Lower leg skin (tissue), 4 donors: ENCODE data around the gene CACNA2D4. TPM values are rescaled to one million over a fixed set of nuclear protein-coding genes. Genes with fewer than 3 reads are reported as not detected.

Experiments used
- DNase-seq, 2 donors: peaks; one replicate each; pipeline ENCODE4 v3.0.0-alpha.2; 2019; ENCODE audit warnings: low spot score in 2 of 2
- H3K4me3 ChIP-seq: fragments of 200-600 bp; sonication (generic); 2 replicates; pipeline ENCODE4 v1.5.1; 2017; ENCODE audit warnings: mild to moderate bottlenecking, low read depth; ENCODE audit not compliant: poor library complexity, severe bottlenecking
- CTCF ChIP-seq, 3 donors: fragments of 450-650 bp; IDR thresholded peaks; one replicate each; pipeline ENCODE4 v1.5.1; 2016; ENCODE audit warnings: antibody characterized with exemption in 3 of 3, mild to moderate bottlenecking in 3 of 3, moderate library complexity in 2 of 3
- POLR2A ChIP-seq, 2 donors: fragments of 450-650 bp; IDR thresholded peaks; one replicate each; pipeline ENCODE4 v1.6.1; 2016 to 2017; ENCODE audit warnings: antibody characterized with exemption in 2 of 2, mild to moderate bottlenecking in 1 of 2, moderate library complexity in 1 of 2
- WGBS, 2 donors: methylation state at CpG; one replicate each; pipeline ENCODE4 v1.1.5; 2018; 5-methylcytosine and 5-hydroxymethylcytosine counted together
- intact Hi-C: fragments of 100-400 bp; cut with DNase I; formaldehyde crosslinking; loops from one replicate; pipeline ENCODE4 v1.15.0; 2023; ENCODE audit warnings: low total_unique reads
- total RNA-seq, 4 donors: library from RNA; depleted of rRNA; stranded (reverse); fragments of >200 nt; gene quantifications; one replicate each; pipeline ENCODE4 v1.1.0, GENCODE V29; 2016

Gene CACNA2D4
- total RNA-seq, 4 donors from 2014 or later: 2.3 to 4.0 (median 3.1) TPM

DNA sequence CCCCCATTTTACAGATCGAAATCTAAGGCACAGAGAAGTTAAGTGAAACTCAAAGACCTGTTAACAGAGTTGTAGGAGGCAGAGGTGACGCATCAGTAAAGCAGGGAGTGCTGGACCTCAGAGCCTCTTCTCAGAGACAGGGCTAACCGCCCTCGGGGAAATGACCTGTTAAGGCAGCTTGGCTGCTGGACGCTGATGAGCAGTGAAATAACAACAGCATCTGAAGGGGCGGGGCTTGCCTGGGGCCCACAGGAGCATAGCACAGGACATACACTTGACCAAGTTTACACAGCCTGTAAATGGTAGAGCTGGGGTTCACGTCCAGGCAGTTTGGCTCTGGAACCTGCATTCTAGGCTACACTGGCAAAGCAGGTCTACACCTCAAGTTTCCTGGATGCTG lies 58.8 kb downstream of the CACNA2D4 start:
- peak in 1 of 2 donors; percentile 63 for DNase-seq
- H3K4me3 ChIP-seq: no peak overlapping the region
- 69 to 71% methylated on average over 7 of the region's 7 CpGs for WGBS, 2 donors
- intact Hi-C loops: no loop called here
- no peak for TF ChIP-seq CTCF (IDR thresholded peaks at IDR 0.05)
- TF ChIP-seq POLR2A (IDR thresholded peaks at IDR 0.05): no peak

GRCh38 chr12:1858456-1858855 lies 60.0 kb downstream of the CACNA2D4 start:
- no peak overlapping the region for H3K4me3 ChIP-seq
- intact Hi-C loops: no loop called here
- TF ChIP-seq POLR2A (IDR thresholded peaks at IDR 0.05) (no peak), CTCF (IDR thresholded peaks at IDR 0.05) (no peak)
- 82 to 87% methylated on average over 11 of the region's 11 CpGs for WGBS, 2 donors
- peak in 1 of 2 donors; percentile 75 for DNase-seq

- intact Hi-C loops: no loop called here
- peak in 1 of 2 donors; percentile 52 for DNase-seq
- 85 to 87% methylated on average over 7 of the region's 7 CpGs for WGBS, 2 donors
- TF ChIP-seq CTCF (IDR thresholded peaks at IDR 0.05) (no peak), POLR2A (IDR thresholded peaks at IDR 0.05) (no peak)
- no peak overlapping the region for H3K4me3 ChIP-seq
Observed at GRCh38 chr12:1857821-1858220, 60.6 kb downstream of the CACNA2D4 start.

DNA sequence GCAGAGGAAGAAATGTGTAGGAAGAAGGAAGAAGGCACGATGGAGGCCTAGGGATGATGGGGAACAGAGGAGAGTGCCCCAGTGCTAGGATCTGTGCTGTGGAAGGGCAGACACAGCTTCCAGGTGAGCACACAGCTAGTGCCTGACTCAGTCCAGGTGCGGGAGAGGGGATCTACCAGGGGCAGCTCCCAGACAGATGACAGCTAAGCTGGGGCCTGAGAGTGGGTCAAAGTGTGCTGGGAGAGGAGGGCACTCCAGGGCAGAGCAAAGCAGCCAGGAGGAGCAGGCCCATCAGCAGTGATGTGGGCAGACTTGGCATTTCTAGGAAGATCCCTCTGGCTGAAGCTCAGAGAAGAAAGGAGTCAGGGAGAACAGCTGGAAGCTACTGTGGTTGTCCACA lies 61.4 kb downstream of the CACNA2D4 start:
- WGBS, 2 donors: 58 to 70% methylated on average over 2 of the region's 2 CpGs
- DNase-seq: peak in 1 of 2 donors; percentile 70
- intact Hi-C loops: no loop called here
- no peak for TF ChIP-seq POLR2A (IDR thresholded peaks at IDR 0.05)
- no peak for TF ChIP-seq CTCF (IDR thresholded peaks at IDR 0.05)
- no peak overlapping the region for H3K4me3 ChIP-seq

- intact Hi-C loops: no loop called here
Observed at GRCh38 chr12:1855241-1855640, 63.2 kb downstream of the CACNA2D4 start.

More at GRCh38 chr12:1855241-1855640, 63.2 kb downstream of the CACNA2D4 start:
- 56 to 72% methylated on average over 3 of the region's 3 CpGs for WGBS, 2 donors
- no peak overlapping the region for H3K4me3 ChIP-seq
- DNase-seq: peak in 1 of 2 donors; percentile 15
- TF ChIP-seq CTCF (IDR thresholded peaks at IDR 0.05) (no peak), POLR2A (IDR thresholded peaks at IDR 0.05) (no peak)
